H1 (cell line): ENCODE data around the gene CFAP53.

Source experiments
- CTCF ChIP-seq, 3 experiments: IDR thresholded peaks; 1 replicate in 2 of 3; 2 replicates in 1 of 3; pipeline versions ENCODE4 v1.5.1 to v1.6.1; 2011; ENCODE audit warnings: low read length in 3 of 3, mild to moderate bottlenecking in 3 of 3, inconsistent platforms in 2 of 3, low read depth in 1 of 3, moderate library complexity in 1 of 3; ENCODE audit not compliant: insufficient read depth in 1 of 3; ENCODE audit errors: control extremely low read depth in 1 of 3
- EZH2 ChIP-seq: fragments of 200-600 bp; sonication (generic); IDR thresholded peaks from 2 replicates; pipeline ENCODE4 v1.7.1; 2012; ENCODE audit warnings: low read depth, mild to moderate bottlenecking, moderate library complexity, low read length, inconsistent platforms; ENCODE audit not compliant: severe bottlenecking
- HDAC6 ChIP-seq: IDR thresholded peaks from one replicate; pipeline ENCODE4 v1.7.1; 2012; ENCODE audit warnings: low read depth, mild to moderate bottlenecking, inconsistent platforms, low read length, moderate library complexity
- JUN ChIP-seq: IDR thresholded peaks from 2 replicates; pipeline ENCODE4 v1.6.1; 2011; ENCODE audit warnings: low read depth, mild to moderate bottlenecking, improper control_type of control experiment, low read length
- MAX ChIP-seq: IDR thresholded peaks from 2 replicates; pipeline ENCODE4 v1.6.1; 2012; ENCODE audit warnings: inconsistent platforms
- POLR2A ChIP-seq, 2 experiments: IDR thresholded peaks; 1 replicate in 1 of 2; 2 replicates in 1 of 2; pipeline ENCODE4 v1.6.1; 2011; ENCODE audit warnings: low read depth in 2 of 2, low read length in 2 of 2, mild to moderate bottlenecking in 2 of 2; ENCODE audit errors: control extremely low read depth in 1 of 2
- RAD21 ChIP-seq, 2 experiments: IDR thresholded peaks in 1 of 2; conservative IDR thresholded peaks in 1 of 2; 2 replicates each; pipeline ENCODE4 v1.6.1; 2011; ENCODE audit warnings: low read depth in 2 of 2, low read length in 2 of 2, improper control_type of control experiment in 1 of 2, inconsistent platforms in 1 of 2, mild to moderate bottlenecking in 1 of 2, moderate library complexity in 1 of 2
- SP1 ChIP-seq: IDR thresholded peaks from 2 replicates; pipeline ENCODE4 v1.6.1; 2011; ENCODE audit warnings: low read depth, low read length
- SUZ12 ChIP-seq: fragments of 200-600 bp; sonication (generic); IDR thresholded peaks from 2 replicates; pipeline ENCODE4 v1.6.1; 2012; ENCODE audit warnings: mild to moderate bottlenecking, inconsistent platforms, low read length, moderate library complexity, mixed read lengths
- ZNF274 ChIP-seq: IDR thresholded peaks from 2 replicates; pipeline ENCODE4 v1.7.0; 2012; ENCODE audit warnings: low read length, borderline replicate concordance; ENCODE audit errors: extremely low read depth

DNA sequence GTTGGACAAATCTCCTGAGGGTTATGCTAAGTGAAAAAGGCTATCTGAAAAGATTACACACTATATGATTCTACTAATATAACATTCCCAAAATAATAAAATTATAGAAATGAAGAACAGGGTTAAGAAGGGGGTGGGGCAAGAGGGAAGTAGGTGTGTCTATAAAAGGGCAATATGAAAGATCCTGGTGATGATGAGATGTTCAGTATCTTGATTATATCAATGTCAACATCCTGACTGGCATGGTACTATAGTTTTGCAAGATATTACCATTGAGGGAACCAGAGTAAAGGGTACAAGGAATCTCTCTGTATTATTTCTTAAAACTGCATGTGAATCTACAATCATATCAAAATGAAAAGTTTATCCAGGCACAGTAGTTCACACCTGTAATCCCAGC is 16.7 kb downstream of the CFAP53 start:
- TF ChIP-seq MAX (no peak), EZH2 (no peak), ZNF274 (no peak), CTCF (IDR thresholded peaks at IDR 0.05; ENCODE audit: control extremely low read depth in 1 of 3, insufficient read depth in 1 of 3, low read depth in 1 of 3, low read length in 3 of 3) (no peak), HDAC6 (no peak), SUZ12 (no peak), SP1 (no peak), JUN (no peak), RAD21 (IDR thresholded peaks at IDR 0.05 in 1 of 2, conservative IDR thresholded peaks at IDR 0.05 in 1 of 2; ENCODE audit: low read depth in 2 of 2, low read length in 2 of 2) (no peak), POLR2A (IDR thresholded peaks at IDR 0.05; ENCODE audit: control extremely low read depth in 1 of 2, low read depth in 2 of 2, low read length in 2 of 2) (no peak)
